ENCODE results near the gene CNTNAP5.
"Not testable (repeated sequence)": the region's sequence is repeated elsewhere in the genome, so short reads cannot be mapped to it uniquely, and the experiment has no call there.

CNTNAP5 gene

GRCh38 chr2:124347209-124347608 is 322.1 kb downstream of the CNTNAP5 start:
- DNase-seq (ENCODE audit: extremely low spot score), result no peak
- POLR2A ChIA-PET, result no interaction called here
- no peak for TF ChIP-seq LEF1 (IDR thresholded peaks at IDR 0.05; ENCODE audit: borderline replicate concordance)
- TF ChIP-seq BHLHE40 (IDR thresholded peaks at IDR 0.05; ENCODE audit: borderline replicate concordance), result no peak
- no peak for TF ChIP-seq TARDBP (IDR thresholded peaks at IDR 0.05)
- TF ChIP-seq HDGF (IDR thresholded peaks at IDR 0.05; ENCODE audit: borderline replicate concordance), result no peak
- CTCF ChIA-PET, result no interaction called here

GRCh38 chr2:124353656-124354055 is 328.6 kb downstream of the CNTNAP5 start:
- ChIA-PET POLR2A (no interaction called here), CTCF (no interaction called here)
- DNase-seq (ENCODE audit: extremely low spot score), result no peak
- no peak for TF ChIP-seq SP1 (IDR thresholded peaks at IDR 0.05)
- TF ChIP-seq TARDBP (IDR thresholded peaks at IDR 0.05), result no peak
- no peak for TF ChIP-seq CTBP1 (IDR thresholded peaks at IDR 0.05; ENCODE audit: borderline replicate concordance)
- no peak for TF ChIP-seq BHLHE40 (IDR thresholded peaks at IDR 0.05; ENCODE audit: borderline replicate concordance)

- CTCF ChIA-PET, result no interaction called here
- POLR2A ChIA-PET, result no interaction called here
Observed at GRCh38 chr2:124354466-124354865, 329.4 kb downstream of the CNTNAP5 start.

GRCh38 chr2:124361966-124362365 is 336.9 kb downstream of the CNTNAP5 start:
- POLR2A ChIA-PET; DNase-seq (ENCODE audit: extremely low spot score); CTCF ChIA-PET: not testable (repeated sequence)

More at GRCh38 chr2:124354466-124354865, 329.4 kb downstream of the CNTNAP5 start:
- no peak for DNase-seq (ENCODE audit: extremely low spot score)
- TF ChIP-seq TARDBP (IDR thresholded peaks at IDR 0.05) (no peak), BHLHE40 (IDR thresholded peaks at IDR 0.05; ENCODE audit: borderline replicate concordance) (no peak), FOXM1 (IDR thresholded peaks at IDR 0.05; ENCODE audit: borderline replicate concordance) (no peak), SUZ12 (IDR thresholded peaks at IDR 0.05) (no peak), CTBP1 (IDR thresholded peaks at IDR 0.05; ENCODE audit: borderline replicate concordance) (no peak), FOXK2 (IDR thresholded peaks at IDR 0.05) (no peak), L3MBTL2 (conservative IDR thresholded peaks at IDR 0.05) (no peak), LEF1 (IDR thresholded peaks at IDR 0.05; ENCODE audit: borderline replicate concordance) (no peak), ZNF384 (IDR thresholded peaks at IDR 0.05) (no peak), PKNOX1 (IDR thresholded peaks at IDR 0.05) (no peak)

GRCh38 chr2:124369181-124369580 is 344.1 kb downstream of the CNTNAP5 start:
- CTCF ChIA-PET, result no interaction called here
- POLR2A ChIA-PET, result no interaction called here
- TF ChIP-seq TARDBP (IDR thresholded peaks at IDR 0.05), result no peak
- no peak for TF ChIP-seq LEF1 (IDR thresholded peaks at IDR 0.05; ENCODE audit: borderline replicate concordance)
- TF ChIP-seq CTBP1 (IDR thresholded peaks at IDR 0.05; ENCODE audit: borderline replicate concordance), result no peak
- no peak for TF ChIP-seq PKNOX1 (IDR thresholded peaks at IDR 0.05)
- TF ChIP-seq FOXM1 (IDR thresholded peaks at IDR 0.05; ENCODE audit: borderline replicate concordance), result no peak
- no peak for TF ChIP-seq ZNF384 (IDR thresholded peaks at IDR 0.05)
- TF ChIP-seq SUZ12 (IDR thresholded peaks at IDR 0.05), result no peak
- TF ChIP-seq FOXK2 (IDR thresholded peaks at IDR 0.05), result no peak
- TF ChIP-seq NFRKB (IDR thresholded peaks at IDR 0.05), result no peak
- TF ChIP-seq HDGF (IDR thresholded peaks at IDR 0.05; ENCODE audit: borderline replicate concordance), result no peak
- TF ChIP-seq L3MBTL2 (conservative IDR thresholded peaks at IDR 0.05), result no peak
- no peak for TF ChIP-seq FOXA1 (IDR thresholded peaks at IDR 0.05)
- TF ChIP-seq ARNT (IDR thresholded peaks at IDR 0.05), result no peak
- TF ChIP-seq BHLHE40 (IDR thresholded peaks at IDR 0.05; ENCODE audit: borderline replicate concordance), result no peak
- no peak for TF ChIP-seq ELF4 (IDR thresholded peaks at IDR 0.05)
- no peak for TF ChIP-seq SP1 (IDR thresholded peaks at IDR 0.05)
- no peak for DNase-seq (ENCODE audit: extremely low spot score)

GRCh38 chr2:124380221-124380749 is 355.2 kb downstream of the CNTNAP5 start:
- TF ChIP-seq HDGF (IDR thresholded peaks at IDR 0.05; ENCODE audit: borderline replicate concordance) (no peak), BHLHE40 (IDR thresholded peaks at IDR 0.05; ENCODE audit: borderline replicate concordance) (no peak), ZNF384 (IDR thresholded peaks at IDR 0.05) (no peak), L3MBTL2 (conservative IDR thresholded peaks at IDR 0.05) (no peak), FOXM1 (IDR thresholded peaks at IDR 0.05; ENCODE audit: borderline replicate concordance) (no peak), SUZ12 (IDR thresholded peaks at IDR 0.05) (no peak), CTBP1 (IDR thresholded peaks at IDR 0.05; ENCODE audit: borderline replicate concordance) (no peak), NFRKB (IDR thresholded peaks at IDR 0.05) (no peak), TARDBP (IDR thresholded peaks at IDR 0.05) (no peak), FOXK2 (IDR thresholded peaks at IDR 0.05) (no peak), LEF1 (IDR thresholded peaks at IDR 0.05; ENCODE audit: borderline replicate concordance) (no peak), ARNT (IDR thresholded peaks at IDR 0.05) (no peak), FOXA1 (IDR thresholded peaks at IDR 0.05) (no peak), SP1 (IDR thresholded peaks at IDR 0.05) (no peak), ELF4 (IDR thresholded peaks at IDR 0.05) (no peak), PKNOX1 (IDR thresholded peaks at IDR 0.05) (no peak)
- CTCF ChIA-PET, result no interaction called here
- DNase-seq (ENCODE audit: extremely low spot score), result no peak
- POLR2A ChIA-PET, result no interaction called here

GRCh38 chr2:124382067-124382618 is 357.1 kb downstream of the CNTNAP5 start:
- no peak for TF ChIP-seq FOXM1 (IDR thresholded peaks at IDR 0.05; ENCODE audit: borderline replicate concordance)
- TF ChIP-seq LEF1 (IDR thresholded peaks at IDR 0.05; ENCODE audit: borderline replicate concordance), result no peak
- no peak for TF ChIP-seq PKNOX1 (IDR thresholded peaks at IDR 0.05)
- TF ChIP-seq CTBP1 (IDR thresholded peaks at IDR 0.05; ENCODE audit: borderline replicate concordance), result no peak
- no peak for TF ChIP-seq L3MBTL2 (conservative IDR thresholded peaks at IDR 0.05)
- no peak for TF ChIP-seq TARDBP (IDR thresholded peaks at IDR 0.05)
- no peak for TF ChIP-seq FOXA1 (IDR thresholded peaks at IDR 0.05)
- no peak for TF ChIP-seq FOXK2 (IDR thresholded peaks at IDR 0.05)
- TF ChIP-seq ZNF384 (IDR thresholded peaks at IDR 0.05), result no peak
- no peak for TF ChIP-seq HDGF (IDR thresholded peaks at IDR 0.05; ENCODE audit: borderline replicate concordance)
- no peak for DNase-seq (ENCODE audit: extremely low spot score)
- ChIA-PET CTCF (no interaction called here), POLR2A (no interaction called here)

All from HEK293T (cell line).